Effector CD4-positive, alpha-beta T cell (primary cell): ENCODE data around the gene MORF4L2.

Experiments used
- DNase-seq: peaks from one replicate; pipeline ENCODE4 v3.0.0-alpha.2; 2020

Gene MORF4L2

DNA sequence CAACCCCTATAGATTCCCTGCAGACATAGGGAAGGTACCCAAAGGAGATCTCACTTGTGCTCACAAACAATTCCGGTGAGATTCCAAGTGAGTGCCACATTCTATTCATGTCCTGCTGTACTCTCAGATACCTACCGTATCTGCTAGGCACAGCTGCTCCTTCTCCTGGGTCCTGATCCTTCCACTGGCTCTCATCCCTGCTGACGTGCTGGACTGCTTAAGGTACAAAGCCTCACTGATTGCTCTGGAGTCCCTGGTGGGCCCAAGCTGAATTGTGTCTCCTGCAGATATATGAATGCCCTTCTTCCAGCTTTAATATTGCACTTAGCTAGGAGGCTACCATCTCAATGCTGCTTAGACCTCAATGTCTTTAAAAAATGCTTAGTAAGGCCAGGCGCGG is 55.4 kb downstream of the MORF4L2 start:
- no peak for DNase-seq

DNA sequence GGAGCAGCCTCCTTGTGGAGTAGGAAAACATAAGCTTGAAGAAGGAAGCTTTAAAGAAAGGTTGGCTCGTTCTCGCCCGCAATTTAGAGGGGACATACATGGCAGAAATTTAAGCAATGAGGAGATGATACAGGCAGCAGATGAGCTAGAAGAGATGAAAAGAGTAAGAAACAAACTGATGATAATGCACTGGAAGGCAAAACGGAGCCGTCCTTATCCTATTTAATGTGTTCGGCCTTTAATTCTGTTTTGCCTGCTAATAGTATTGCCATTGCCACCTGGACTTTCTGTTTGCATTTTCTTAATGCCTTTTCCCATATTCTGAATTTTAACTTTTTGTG is 56.4 kb downstream of the MORF4L2 start:
- DNase-seq, result no peak

DNA sequence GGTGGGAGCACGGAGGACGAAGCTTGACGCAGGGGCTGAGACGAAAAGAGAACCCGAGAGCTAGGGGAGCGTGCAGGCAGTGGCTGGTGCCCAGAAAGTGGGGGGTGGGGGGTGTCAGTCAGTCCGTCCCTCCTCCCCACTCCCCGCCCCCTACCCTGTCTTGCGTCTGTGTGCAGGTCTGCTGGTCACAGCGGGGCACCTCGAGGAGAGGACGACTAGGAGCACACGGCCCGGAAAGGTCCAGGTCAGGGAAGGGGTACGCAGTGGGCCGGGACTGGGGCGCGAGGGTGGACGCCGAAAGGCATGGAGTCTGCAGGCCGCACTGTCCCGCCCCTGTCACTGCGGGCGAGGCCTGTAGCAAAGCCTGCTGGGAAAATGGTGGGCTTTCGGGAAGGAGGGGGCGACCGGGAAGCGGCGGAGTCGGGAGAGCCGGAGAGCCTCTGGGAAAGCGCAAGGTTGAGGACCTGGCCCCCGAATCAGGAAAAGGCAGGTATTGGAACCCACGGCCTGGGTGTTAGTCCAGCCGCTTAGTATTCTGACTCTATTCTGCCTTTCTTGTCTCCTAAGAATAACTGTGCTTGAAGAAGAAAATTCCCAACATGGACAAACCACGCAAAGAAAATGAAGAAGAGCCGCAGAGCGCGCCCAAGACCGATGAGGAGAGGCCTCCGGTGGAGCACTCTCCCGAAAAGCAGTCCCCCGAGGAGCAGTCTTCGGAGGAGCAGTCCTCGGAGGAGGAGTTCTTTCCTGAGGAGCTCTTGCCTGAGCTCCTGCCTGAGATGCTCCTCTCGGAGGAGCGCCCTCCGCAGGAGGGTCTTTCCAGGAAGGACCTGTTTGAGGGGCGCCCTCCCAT is 57.0 kb downstream of the MORF4L2 start:
- no peak for DNase-seq

DNA sequence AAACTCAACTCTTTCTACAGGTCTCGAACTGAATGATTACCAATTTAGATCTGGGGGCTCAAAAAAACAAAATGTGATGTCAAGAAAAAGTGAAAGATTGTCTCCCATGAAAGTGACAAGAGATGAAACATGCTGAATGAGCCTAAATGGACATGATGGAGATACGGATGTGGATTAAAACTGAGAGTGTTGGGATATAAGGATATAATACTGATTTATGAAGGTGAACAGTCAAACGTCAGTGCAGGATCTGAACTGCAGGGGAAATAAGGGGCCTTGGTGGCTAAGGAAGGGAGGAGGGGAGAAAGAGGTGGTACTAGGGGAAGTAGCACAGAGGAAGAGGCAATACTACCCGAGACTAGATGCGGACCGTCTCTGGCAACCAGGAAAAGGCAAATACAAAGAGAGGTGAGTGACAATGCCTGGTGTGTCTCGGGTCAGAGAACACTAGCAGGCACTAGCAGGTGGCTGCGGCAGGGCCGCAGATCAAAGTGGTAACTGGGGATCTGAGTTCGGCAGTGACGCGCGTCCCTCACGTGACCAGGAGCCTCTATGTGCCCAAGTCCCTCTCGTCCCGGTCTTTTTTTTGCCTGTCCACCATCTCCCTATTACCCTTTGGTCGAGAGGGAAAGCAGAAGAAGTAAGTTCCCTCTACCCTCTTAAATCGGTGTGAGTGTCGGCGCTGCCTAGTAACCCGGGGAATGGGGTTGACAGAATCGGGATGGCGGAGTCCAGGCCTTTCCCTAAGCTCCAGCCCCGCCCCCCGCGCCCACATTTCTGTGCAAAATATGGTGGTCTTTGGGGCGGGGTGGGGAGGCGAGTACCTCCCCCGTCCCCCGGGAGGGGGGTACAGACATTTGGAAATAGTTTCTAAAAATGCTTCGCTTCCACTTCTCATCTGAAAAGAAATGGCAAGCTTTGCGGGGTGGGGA is 57.8 kb downstream of the MORF4L2 start, which contains the start of gene TCEAL1:
Gene TCEAL1, plus strand, starts transcription at position 590 of the 932 bp plus-strand sequence. CDS start 942 bp downstream, outside the sequence.
- DNase-seq, result no peak

DNA sequence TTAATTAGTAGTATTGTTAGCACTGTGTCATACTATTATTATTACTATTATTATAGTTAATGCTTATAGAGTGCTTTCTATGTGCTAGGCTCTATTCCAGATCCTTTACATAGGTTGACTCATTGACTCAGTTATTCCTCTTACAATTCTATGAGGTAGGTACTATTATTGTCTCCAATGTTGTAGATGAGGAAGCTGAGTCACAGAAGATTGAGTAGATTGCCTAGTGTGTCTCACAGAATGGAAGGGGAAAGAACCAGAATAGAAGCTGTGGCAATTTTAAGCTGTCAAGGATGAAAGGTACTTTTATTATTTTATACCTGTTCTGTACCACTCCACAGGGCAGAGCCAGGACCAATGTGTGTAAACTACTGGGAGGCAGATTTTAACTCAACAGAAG is 59.6 kb downstream of the MORF4L2 start:
- no peak for DNase-seq
